Astrocyte (in vitro differentiated cells and primary cell): ENCODE data around the gene RANGAP1.

Experiments used
- CTCF ChIP-seq: IDR thresholded peaks from 2 replicates; pipeline ENCODE4 v1.5.1; 2011; ENCODE audit warnings: low read depth, mild to moderate bottlenecking, inconsistent platforms, low read length, moderate library complexity; ENCODE audit not compliant: insufficient read depth
- EZH2 ChIP-seq: IDR thresholded peaks from 2 replicates; pipeline ENCODE4 v1.6.1; 2012; ENCODE audit warnings: mild to moderate bottlenecking, low read length, inconsistent platforms; ENCODE audit not compliant: insufficient read depth

- no peak for TF ChIP-seq CTCF
- TF ChIP-seq EZH2 = no peak
These were observed 44.8 kb downstream of the RANGAP1 start for GRCh38 chr22:41241133-41241676.
